GM19455 (cell line): Measurements from ENCODE around the gene BCL2L15.
"Not testable (repeated sequence)": the region's sequence is repeated elsewhere in the genome, so short reads cannot be mapped to it uniquely, and the experiment has no call there.

Experiments used
- ATAC-seq: cut with Tn5 transposase; IDR thresholded peaks from one replicate; pipeline ENCODE4 v1.9.1; 2021; ENCODE audit not compliant: unreplicated experiment

The BCL2L15 gene

DNA sequence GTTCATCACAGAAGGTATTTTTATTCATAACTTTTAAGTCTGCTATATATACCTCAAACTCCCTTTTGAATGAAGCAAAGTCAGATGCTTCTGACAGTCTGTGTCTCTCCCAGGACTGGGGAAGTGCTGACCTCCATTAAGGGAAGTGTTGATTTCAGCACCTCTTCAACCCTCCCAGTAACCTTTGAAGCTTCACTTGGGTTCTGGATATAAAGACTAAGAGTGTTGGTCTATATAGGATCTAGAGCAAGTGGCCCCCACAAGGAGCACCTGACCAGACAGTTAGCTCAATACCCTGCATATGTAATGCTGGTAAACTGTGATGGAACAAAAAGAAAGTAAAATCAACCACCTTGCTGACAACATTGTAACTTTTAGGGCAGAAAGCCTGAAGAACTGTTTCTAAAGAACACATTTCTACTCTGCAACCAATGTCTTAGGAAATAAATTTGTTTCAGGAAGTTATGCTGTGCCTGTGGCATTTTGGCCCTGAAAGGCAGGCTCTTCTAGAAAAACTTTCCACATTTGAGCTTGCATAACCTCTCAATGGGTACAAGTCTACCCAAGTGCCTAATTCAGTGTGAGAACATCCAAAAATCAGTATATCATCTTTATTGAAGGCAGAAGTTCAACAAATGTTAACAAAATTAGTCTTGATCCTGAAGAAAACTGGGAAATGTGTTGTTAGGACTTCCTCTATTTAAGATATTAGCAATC lies 15.0 kb downstream of the BCL2L15 start:
- ATAC-seq = peak; percentile 10

- peak; percentile 95 for ATAC-seq
Observed at GRCh38 chr1:113871597-113872113, 15.7 kb downstream of the BCL2L15 start, which contains the start of gene PTPN22. TSS of gene PTPN22 (minus strand) at chr1:113871712.

GRCh38 chr1:113870778-113871177 lies 16.6 kb downstream of the BCL2L15 start:
- no peak for ATAC-seq

DNA sequence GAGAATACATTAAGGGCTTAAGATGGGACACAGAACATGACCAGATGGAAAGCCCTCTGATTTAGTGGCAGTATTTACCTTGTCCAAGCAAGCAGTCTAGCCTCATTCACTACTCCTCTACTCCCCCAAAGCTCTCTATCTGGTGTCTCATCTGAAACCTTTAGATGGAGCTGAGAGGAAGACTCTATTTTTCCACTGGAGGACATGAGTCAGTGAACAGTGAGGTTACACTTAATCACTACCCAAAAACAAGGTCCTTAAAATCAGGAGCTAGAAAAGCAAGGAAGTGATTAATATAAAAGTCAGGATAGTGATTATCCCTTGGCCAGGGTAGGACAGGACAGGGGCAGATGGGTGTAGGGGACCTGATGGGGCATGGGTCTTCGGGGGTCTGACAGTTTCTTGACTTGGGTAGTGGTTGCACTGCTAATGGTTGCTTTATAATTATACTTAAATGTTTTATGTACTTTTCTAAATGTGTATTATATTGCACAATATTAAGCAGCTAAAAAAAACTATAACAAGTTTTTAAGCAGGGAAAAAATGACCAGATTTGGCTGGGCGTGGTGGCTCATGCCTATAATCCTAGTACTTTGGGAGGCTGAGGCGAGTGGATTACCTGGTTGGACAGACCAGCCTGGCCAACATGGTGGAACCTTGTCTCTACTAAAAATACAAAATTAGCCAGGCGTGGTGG lies 18.8 kb downstream of the BCL2L15 start:
- ATAC-seq = no peak

DNA sequence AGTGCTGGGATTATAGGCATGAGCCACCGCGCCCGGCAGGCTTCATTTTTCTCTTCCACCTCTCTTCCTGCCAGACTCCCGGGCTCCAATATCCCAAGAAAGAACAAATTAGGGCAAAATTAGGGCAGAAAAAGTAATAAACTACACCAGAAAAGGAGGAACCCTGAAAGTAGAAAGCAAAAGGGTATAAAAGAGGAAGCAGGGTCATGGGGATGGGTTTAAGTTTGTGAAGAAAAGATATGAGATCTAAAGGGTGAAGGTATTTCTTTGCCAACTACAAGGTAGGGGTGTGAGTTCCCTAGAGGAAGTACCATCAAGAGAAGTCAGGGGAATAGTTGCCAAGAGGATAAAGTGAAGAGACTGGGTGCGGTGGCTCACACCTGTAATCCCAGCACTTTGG lies 25.7 kb downstream of the BCL2L15 start:
- ATAC-seq = no peak

- no peak for ATAC-seq
Observed at GRCh38 chr1:113860891-113861290, 26.5 kb downstream of the BCL2L15 start.

DNA sequence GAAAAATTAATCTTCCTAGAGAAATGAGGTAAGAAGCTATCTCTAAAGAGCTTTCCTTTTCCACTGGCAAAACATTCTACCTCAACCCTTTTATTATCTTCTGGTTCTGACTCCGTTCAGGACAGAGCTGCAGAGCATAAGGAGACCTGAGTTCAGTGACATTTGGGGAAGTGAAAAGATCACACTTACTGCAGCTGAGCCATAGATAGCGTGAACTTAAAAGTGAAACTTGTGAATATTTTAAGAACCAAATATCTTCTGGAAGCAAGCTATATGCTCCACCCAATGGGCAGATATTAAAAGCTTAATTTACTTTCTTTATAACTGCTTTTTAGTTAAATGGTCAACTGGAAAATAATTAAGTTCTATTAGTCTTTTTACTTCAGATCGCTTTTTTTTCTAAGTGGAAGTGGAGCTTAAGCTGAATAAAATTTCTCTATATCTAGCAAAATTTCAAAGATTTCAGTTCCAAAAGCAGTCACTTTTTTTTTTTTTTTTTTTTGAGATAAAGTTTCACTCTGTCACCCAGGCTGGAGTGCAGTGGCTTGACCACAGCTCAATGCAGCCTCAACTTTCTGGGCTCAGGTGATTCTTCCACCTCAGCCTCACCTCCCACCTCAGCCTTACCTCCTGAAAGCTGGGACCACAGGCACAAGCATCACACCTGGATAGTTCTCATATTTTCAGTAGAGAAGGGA lies 27.8 kb downstream of the BCL2L15 start:
- ATAC-seq = peak; percentile 85

DNA sequence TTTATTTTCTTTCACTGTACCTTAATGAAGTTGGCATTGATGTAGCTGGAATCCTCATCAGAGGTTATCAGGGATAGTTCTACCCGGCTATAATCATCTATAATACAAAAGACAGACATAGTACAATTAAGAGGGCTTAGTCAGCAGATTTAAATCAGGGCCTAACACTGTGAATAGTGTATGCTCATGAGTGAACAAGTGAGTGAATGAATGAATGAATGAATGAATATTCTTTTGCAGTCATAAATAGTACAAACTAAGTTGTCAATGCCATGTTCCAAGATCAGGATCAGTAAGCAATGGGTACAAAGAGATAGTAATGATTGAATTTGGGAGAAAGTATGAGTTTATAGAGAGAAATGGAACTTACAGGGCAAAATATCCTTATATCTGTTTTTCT lies 28.4 kb downstream of the BCL2L15 start:
- no peak for ATAC-seq

DNA sequence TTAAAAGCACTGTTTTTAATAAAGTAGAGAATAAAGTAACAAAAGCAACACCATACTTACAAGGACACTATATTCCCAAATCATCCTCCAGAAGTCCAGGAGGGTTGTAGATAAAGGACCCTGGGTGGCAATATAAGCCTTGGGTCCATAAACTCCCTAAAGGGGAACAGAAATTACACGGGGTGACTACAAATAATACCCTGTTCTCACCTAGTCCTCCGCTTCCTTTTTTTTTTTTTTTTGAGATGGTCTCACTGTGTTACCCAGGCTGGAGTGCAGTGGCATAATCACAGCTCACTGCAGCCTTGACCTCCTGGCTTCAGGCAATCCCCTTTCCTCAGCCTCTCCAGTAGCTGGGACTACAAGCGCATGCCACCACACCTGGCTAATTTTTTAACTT lies 29.0 kb downstream of the BCL2L15 start:
- ATAC-seq = peak; percentile 37

DNA sequence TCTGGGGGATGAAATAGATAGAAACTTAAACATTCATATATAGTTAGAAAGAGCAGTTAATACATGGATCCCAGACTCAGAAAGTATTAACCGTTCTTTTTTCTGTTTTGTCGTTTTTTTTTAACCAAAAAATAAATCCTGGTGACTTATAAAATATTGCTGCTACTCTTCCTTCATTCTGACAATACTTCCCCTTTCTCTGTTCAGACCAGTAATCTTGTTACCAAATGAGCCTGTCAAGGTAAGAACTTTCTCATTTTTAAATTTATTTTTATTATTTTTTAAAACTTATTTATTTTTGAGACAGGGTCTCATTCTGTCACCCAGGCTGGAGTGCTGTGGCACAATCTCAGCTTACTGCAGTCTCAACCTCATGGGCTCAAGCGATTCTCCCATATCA lies 29.6 kb downstream of the BCL2L15 start:
- ATAC-seq = no peak

GRCh38 chr1:113856401-113856790 lies 31.0 kb downstream of the BCL2L15 start:
- no peak for ATAC-seq

- ATAC-seq = no peak
Observed at GRCh38 chr1:113855630-113856400, 31.6 kb downstream of the BCL2L15 start.

GRCh38 chr1:113854234-113854633 lies 33.1 kb downstream of the BCL2L15 start:
- ATAC-seq = no peak

DNA sequence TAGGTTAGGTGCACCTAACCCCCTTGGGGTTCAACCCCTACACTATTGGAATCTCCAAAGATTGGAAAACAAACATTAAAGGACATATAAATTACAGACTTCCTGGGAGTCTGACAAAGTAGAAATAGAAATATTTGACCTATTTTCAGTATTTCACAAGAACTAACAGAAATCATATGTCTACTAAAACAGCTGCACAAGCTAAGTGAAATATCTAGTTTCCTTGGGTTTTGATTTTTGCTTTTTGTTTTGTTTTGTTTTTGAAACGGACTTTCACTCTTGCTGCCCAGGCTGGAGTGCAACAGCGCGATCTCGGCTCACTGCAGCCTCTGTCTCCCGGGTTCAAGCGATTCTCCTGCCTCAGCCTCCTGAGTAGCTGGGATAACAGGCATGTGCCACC lies 34.7 kb downstream of the BCL2L15 start:
- ATAC-seq = not testable (repeated sequence)

- ATAC-seq = no peak
Observed at GRCh38 chr1:113850127-113850796, 37.1 kb downstream of the BCL2L15 start.

- no peak for ATAC-seq
Observed at GRCh38 chr1:113849072-113849471, 38.3 kb downstream of the BCL2L15 start.

DNA sequence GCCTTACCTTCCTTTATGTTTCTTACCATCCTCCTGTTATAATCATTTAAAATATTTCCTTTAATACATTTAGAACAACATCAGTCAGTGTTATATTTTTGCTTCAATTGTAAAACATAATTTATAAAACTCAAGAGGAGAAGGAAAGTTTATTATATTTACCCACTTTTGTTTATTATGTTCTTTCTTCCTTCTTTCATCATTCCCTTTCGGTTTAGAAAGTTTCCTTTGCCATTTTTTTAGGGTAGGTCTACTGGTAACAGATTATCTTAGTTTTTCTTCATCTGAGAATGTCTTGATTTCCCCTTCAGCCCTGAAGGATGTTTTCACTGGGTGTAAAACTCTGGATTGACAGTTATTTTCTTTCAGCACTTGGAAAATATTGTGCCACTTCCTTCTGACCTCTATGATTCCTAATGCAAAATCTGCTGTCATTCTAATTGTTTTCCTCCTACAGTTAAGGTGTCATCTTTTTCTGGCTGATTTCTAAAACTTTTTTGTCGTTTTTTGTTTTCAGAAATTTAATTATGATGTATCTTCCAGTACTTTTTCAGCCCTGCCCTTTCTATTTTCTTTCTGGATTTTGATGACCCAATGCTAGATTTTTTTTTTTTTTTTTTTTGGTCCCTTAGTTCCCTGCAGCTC lies 40.9 kb downstream of the BCL2L15 start:
- no peak for ATAC-seq

DNA sequence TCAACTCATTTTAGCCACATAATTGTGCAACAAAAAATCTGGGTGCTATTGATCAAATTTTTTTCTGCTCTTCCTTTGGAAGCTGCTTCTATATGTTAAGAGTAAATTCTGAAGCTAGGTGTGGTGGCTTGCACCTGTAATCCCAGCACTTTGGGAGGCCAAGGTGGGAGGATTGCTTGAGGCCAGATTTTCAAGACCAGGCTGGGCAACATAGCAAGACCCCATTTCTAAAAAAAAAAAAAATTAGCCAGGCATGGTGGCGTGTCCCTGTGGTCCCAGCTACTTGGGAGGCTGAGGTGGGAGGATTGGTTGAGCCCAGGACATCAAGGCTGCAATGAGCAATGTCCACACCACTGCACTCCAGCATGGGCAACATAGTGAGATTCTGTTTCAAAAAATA lies 50.8 kb downstream of the BCL2L15 start:
- ATAC-seq = no peak

GRCh38 chr1:113835686-113836290 lies 51.6 kb downstream of the BCL2L15 start:
- ATAC-seq = no peak

DNA sequence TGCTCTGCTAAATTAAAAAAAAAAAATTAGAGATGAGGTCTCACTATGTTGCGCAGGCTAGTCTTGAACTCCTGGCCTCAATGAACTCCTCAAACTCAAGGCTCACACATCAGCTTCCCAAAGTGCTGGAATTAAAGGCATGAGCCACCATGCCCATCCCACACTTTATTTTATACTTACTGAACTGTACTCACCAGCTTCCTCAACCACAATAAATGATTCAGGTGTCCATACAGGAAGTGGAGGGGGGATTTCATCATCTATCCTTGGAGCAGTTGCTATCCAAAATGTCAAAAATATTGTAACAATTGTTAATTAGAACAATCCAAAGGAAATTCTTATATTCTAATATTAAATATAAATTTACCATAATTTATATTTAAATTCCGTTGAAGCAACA lies 52.7 kb downstream of the BCL2L15 start:
- no peak for ATAC-seq
